GM12872 (cell line): ENCODE measurements around the gene MYLK4.

Experiments
- TF ChIP-seq, protein P1 (sequence below): IDR thresholded peaks from 3 replicates; pipeline ENCODE4 v1.5.1; 2011; ENCODE audit warnings: low read depth, mild to moderate bottlenecking, low read length, moderate library complexity; ENCODE audit not compliant: insufficient read depth

The MYLK4 gene

DNA sequence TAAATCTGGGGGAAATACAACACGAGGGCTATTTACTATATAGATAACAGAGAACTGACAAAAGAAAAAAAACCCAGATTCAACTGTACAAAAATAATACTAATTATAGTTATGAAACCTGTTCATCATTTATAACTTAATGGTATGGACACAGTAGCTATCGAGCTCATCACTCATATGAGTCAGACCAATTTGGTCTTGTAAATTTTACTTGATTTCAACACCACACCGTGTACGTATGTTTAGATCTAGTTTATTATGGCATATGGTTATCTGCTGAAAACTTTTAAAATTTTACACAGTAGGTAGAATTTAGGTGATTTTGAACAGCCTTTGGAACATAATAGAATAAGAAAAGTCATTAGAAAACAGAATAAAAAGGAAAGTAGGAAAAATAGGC is 5.5 kb downstream of the MYLK4 start:
- TF ChIP-seq, protein P1, sequence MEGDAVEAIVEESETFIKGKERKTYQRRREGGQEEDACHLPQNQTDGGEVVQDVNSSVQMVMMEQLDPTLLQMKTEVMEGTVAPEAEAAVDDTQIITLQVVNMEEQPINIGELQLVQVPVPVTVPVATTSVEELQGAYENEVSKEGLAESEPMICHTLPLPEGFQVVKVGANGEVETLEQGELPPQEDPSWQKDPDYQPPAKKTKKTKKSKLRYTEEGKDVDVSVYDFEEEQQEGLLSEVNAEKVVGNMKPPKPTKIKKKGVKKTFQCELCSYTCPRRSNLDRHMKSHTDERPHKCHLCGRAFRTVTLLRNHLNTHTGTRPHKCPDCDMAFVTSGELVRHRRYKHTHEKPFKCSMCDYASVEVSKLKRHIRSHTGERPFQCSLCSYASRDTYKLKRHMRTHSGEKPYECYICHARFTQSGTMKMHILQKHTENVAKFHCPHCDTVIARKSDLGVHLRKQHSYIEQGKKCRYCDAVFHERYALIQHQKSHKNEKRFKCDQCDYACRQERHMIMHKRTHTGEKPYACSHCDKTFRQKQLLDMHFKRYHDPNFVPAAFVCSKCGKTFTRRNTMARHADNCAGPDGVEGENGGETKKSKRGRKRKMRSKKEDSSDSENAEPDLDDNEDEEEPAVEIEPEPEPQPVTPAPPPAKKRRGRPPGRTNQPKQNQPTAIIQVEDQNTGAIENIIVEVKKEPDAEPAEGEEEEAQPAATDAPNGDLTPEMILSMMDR, result no peak

DNA sequence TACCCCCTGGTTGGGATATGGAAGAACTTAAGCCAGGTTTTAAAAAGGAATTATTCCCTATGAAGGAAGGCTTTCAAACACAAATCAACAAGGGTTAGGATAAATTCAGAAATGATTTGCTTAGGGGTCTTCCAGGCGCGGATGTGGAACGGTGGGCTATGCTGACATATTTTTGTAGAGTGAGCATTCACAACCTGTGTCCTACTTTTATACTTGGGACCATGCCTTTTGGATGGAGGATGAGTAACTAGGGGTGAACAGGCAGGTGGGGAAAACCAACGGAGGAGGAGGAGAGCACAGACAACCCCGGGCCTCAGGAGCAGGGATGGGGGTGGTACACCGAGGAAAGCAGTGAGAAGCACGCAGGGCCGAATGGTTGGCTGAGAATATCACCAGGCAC is 5.9 kb downstream of the MYLK4 start:
- TF ChIP-seq, protein P1, result no peak

DNA sequence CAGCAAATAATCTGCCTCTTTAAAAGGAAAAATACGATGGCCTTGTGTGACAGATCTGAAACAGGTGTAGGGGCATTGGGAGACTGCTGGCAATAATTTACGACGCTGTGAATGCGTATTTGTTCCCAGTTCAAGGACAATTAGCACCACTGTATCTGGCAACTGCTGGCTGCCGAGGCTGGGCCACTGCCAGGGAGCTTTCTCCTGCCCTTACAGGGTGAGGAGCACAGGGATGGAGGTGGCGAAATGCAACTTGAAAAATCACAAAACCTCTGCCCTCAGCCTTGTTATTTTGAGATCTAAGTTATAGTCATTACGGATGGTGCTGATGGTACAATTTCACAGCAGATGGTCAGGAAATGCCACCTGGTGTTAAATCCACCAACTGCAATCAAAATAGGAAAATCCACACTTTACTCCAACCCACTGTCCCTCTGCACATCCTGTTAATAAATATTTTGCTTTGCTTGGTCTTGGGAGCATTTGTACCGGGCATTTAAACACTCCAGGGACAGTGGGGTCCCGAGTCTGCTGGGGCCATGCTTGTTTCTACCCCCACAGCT is 6.4 kb downstream of the MYLK4 start:
- TF ChIP-seq, protein P1, result no peak

DNA sequence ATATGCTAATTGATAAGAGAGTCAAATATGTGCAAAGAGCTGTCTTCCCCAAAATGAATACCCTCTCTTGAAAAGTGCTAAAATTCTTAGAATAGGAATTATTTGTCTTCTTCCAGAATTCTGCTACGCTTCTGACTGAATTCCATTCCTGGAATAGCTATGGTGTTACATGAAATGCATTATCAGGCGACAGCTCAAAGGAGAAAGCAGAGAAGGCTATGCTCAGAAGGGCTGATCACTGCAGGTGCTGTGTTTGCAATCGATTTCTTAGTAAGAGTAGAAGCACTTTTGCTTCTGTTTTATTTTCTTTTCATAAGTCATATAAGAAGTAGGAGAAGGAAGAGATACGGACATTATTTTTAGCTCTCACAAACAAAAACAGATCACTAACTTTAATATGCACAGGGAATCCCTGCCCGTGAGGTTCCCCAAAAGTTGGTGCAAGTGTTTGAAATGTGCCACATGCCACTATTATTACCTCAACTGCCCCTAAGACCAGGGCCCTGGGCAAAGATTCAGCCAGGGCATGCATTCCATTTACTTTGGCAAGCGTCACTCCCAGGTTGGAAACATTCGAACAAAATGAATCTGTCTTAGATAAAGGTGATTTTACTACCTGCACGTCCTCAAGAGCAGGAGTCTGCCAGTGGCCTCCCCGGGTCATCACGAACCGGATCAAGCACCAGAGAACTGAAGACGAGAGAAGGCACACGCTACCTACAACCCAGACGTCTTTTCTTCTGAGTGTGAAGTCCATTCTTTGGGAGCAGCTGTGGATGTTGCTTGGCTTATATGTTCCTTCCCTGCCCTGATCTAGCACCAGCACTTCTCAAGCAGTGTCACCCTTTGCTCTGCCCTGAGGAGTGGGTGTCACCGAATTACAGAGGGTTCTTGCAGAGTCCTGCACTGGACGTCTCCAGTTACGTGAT is 7.2 kb downstream of the MYLK4 start:
- TF ChIP-seq, protein P1, result no peak

DNA sequence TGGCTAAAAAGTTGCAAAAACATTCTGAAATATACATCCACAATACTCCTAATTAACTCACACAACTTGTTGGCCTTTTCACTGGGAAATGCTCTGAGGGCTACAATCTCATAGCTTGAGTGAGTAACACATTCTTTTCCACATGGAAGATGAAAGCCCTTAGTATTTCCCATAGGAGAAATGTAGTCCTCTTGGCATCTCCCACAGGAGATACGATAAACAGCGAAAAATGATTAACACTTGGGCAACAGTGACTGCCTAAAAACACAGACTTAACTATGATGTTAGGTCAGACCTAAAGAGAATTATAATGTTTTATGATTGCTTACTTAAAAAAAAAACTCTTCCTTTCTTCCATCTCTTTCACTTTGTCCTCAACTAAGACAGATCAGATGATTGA is 9.0 kb downstream of the MYLK4 start:
- TF ChIP-seq, protein P1, result no peak

DNA sequence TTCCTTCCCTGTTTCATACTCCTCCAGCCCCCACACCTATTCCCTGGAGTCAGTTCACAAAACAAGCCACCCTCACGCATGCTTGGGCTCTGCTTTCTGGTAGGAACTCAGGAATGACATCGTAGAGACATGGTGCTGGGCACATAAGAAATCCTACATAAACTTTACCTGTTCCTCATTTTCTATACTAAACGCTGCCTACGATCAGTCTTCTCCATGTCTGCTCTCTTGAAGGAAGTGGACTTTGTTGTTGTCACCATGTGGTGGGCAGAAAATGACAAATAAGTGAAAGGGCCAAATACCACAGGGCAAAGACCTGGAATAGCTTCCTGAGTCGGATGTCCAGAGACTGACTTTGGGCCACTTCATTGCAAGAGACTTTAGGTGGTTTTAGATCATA is 10.1 kb downstream of the MYLK4 start:
- TF ChIP-seq, protein P1, result no peak

DNA sequence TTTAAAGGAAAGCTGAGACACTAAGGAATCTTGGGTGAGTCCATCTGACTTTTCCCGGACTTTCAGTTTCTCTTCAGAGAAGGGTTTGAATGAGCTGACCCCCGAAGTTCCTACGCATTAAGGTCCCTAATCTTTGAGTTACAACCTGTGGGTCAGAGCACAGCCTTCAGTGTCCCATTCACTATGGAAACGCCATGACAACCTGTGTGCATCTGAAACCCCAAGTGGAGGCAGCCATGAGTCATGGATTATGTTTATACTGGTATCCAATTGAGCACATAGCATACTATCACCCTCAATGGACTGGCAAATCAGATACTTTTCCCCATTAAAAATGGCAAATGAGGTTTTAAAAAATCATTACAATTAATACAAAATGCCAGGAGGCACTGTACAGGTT is 11.4 kb downstream of the MYLK4 start:
- TF ChIP-seq, protein P1, result no peak
